MCF 10A (cell line): Measurements from ENCODE around the gene KLHDC4. TPM values are rescaled to one million over a fixed set of nuclear protein-coding genes. Genes with fewer than 3 reads are reported as not detected.

Experiments
- BruUV-seq: library from RNA; stranded (reverse); fragments of 400-500 nt; replicated peaks from 2 replicates; lab custom pipeline; 2021; lab: Mats Ljungman, UMichigan
- CTCF ChIA-PET: fragments of 300-600 bp; sonication (Branson Sonifier 250); formaldehyde crosslinking; extraction: SDS; loops from one replicate; lab custom pipeline; 2021; ENCODE audit warnings: antibody characterized with exemption, inconsistent platforms; lab: Yijun Ruan, JAX
- POLR2A ChIA-PET: fragments of 300-600, 350-650 bp; sonication (Branson Sonifier 250); formaldehyde crosslinking; extraction: SDS; loops from one replicate; lab custom pipeline; 2020; ENCODE audit warnings: antibody characterized with exemption, inconsistent platforms; lab: Yijun Ruan, JAX
- DNase-seq: peaks from one replicate; pipeline ENCODE4 v3.0.0-alpha.2; 2018; ENCODE audit not compliant: unreplicated experiment
- H3K27ac Mint-ChIP-seq: one replicate; pipeline ENCODE4 v1.8.0; 2022; ENCODE audit warnings: mild to moderate bottlenecking, low read depth, mixed read lengths; ENCODE audit not compliant: unreplicated experiment
- H3K27me3 Mint-ChIP-seq: one replicate; pipeline ENCODE4 v1.8.0; 2022; ENCODE audit warnings: mixed read lengths; ENCODE audit not compliant: insufficient read depth, unreplicated experiment
- H3K36me3 Mint-ChIP-seq: one replicate; pipeline ENCODE4 v1.8.0; 2022; ENCODE audit warnings: mild to moderate bottlenecking, moderate library complexity, mixed read lengths; ENCODE audit not compliant: insufficient read depth, unreplicated experiment
- H3K4me1 Mint-ChIP-seq: one replicate; pipeline ENCODE4 v1.8.0; 2022; ENCODE audit warnings: mixed read lengths; ENCODE audit not compliant: insufficient read depth, unreplicated experiment
- H3K4me3 Mint-ChIP-seq: one replicate; pipeline ENCODE4 v1.8.0; 2022; ENCODE audit warnings: mild to moderate bottlenecking, moderate library complexity, mixed read lengths; ENCODE audit not compliant: unreplicated experiment
- H3K9me3 Mint-ChIP-seq: one replicate; pipeline ENCODE4 v1.8.0; 2022; ENCODE audit warnings: mixed read lengths; ENCODE audit not compliant: unreplicated experiment
- intact Hi-C: fragments of 100-400 bp; cut with micrococcal nuclease; formaldehyde crosslinking; loops from 2 replicates; pipeline ENCODE4 v1.14.1; 2022
- total RNA-seq: library from RNA; stranded (reverse); gene quantifications from 2 replicates; pipeline ENCODE4 v1.2.3, GENCODE V29; 2022
- TF ChIP-seq, protein P1 (sequence below): fragments of 200-600 bp; IDR thresholded peaks from one replicate; pipeline ENCODE4 v1.8.0; 2022; ENCODE audit warnings: antibody characterized with exemption, mild to moderate bottlenecking; ENCODE audit not compliant: unreplicated experiment

KLHDC4 gene
- total RNA-seq, 1 experiment from 2014 or later: 106 TPM

- POLR2A ChIA-PET: interaction anchor here (0.6 kb wide), 1 partner anchor 1906 kb away, joined by 3 read pairs; no protein-coding TSS in a partner anchor
Measured at GRCh38 chr16:87707714-87708580, 57.8 kb downstream of the KLHDC4 start.

GRCh38 chr16:87707097-87707496 is 58.7 kb downstream of the KLHDC4 start:
- POLR2A ChIA-PET: no interaction called here
- H3K36me3 Mint-ChIP-seq: peaks cover 33% of the 10 kb centered on the region

More at GRCh38 chr16:87707714-87708580, 57.8 kb downstream of the KLHDC4 start:
- no TSS peak for BruUV-seq
- DNase-seq: no peak
- no peaks in the 10 kb centered on the region for H3K27me3 Mint-ChIP-seq
- peaks cover 41% of the 10 kb centered on the region for H3K36me3 Mint-ChIP-seq
- CTCF ChIA-PET: no interaction called here
- intact Hi-C loops: no loop called here
- no peaks in the 10 kb centered on the region for H3K9me3 Mint-ChIP-seq
- TF ChIP-seq, protein P1, sequence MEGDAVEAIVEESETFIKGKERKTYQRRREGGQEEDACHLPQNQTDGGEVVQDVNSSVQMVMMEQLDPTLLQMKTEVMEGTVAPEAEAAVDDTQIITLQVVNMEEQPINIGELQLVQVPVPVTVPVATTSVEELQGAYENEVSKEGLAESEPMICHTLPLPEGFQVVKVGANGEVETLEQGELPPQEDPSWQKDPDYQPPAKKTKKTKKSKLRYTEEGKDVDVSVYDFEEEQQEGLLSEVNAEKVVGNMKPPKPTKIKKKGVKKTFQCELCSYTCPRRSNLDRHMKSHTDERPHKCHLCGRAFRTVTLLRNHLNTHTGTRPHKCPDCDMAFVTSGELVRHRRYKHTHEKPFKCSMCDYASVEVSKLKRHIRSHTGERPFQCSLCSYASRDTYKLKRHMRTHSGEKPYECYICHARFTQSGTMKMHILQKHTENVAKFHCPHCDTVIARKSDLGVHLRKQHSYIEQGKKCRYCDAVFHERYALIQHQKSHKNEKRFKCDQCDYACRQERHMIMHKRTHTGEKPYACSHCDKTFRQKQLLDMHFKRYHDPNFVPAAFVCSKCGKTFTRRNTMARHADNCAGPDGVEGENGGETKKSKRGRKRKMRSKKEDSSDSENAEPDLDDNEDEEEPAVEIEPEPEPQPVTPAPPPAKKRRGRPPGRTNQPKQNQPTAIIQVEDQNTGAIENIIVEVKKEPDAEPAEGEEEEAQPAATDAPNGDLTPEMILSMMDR: no peak
- no peak overlapping the region for H3K4me3 Mint-ChIP-seq
- no peaks in the 10 kb centered on the region for H3K4me1 Mint-ChIP-seq
- H3K27ac Mint-ChIP-seq: peak overlapping the region; percentile 73

DNA sequence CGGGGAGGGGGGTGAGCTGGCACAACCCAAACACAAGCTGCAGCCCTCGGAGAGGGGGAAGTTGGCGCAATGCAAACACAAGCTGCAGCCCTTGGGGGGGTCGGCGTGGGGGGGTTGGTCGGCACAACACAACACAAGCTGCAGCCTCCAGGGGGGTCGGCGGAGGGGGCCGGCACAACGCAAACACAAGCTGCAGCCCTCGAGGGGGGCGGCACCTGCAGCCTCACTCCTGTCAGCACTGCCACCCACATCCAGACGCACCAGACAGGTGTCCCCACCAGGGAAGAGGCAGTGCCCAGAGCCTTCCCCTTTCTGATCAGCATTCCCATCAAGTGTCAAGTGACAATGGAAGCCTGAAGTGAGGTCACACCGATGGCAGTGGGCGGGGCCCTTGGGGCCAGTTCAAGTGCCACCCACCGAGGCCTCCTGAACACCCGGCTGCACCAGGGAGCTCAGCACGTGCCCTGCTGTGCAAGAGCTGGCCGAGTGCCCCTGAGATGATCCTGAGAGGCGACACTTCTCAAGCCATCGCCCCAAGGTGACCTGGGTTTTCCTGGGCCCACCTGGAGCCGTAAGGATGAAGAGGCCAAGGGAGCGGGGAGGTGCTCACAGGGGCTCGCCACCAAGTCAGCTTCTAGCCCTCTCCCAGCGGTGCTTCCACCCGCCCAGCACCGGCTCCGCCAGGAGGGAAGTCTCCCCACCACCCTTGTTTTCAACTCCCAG is 59.3 kb downstream of the KLHDC4 start:
- Mint-ChIP-seq H3K4me1 (no peaks in the 10 kb centered on the region), H3K9me3 (no peaks in the 10 kb centered on the region), H3K36me3 (peaks cover 36% of the 10 kb centered on the region), H3K27me3 (no peaks in the 10 kb centered on the region), H3K4me3 (no peak overlapping the region), H3K27ac (no peak overlapping the region)
- intact Hi-C loops: no loop called here
- TF ChIP-seq, protein P1: no peak
- POLR2A ChIA-PET: no interaction called here
- no peak for DNase-seq
- CTCF ChIA-PET: interaction anchor here (0.6 to 2.0 kb wide), 3 partner anchors 9 to 163 kb away, joined by 3 to 9 read pairs (median 3); partner anchors contain the start of gene SLC7A5
- BruUV-seq: no TSS peak

More at GRCh38 chr16:87707097-87707496, 58.7 kb downstream of the KLHDC4 start:
- CTCF ChIA-PET: interaction anchor here (0.6 kb wide), 1 partner anchor 162 kb away, joined by 3 read pairs; the partner anchor contains the start of gene SLC7A5
- Mint-ChIP-seq H3K27me3 (no peaks in the 10 kb centered on the region), H3K27ac (no peak overlapping the region), H3K4me3 (no peak overlapping the region), H3K9me3 (no peaks in the 10 kb centered on the region), H3K4me1 (no peaks in the 10 kb centered on the region)
- no TSS peak for BruUV-seq
- DNase-seq: no peak
- intact Hi-C loops: no loop called here
- TF ChIP-seq, protein P1: no peak
